IMR-90 (cell line): Measurements from ENCODE around the gene CROT. TPM values are rescaled to one million over a fixed set of nuclear protein-coding genes. Genes with fewer than 3 reads are reported as not detected.
A peak's percentile ranks its signal among the peaks of the same experiment; 100 is the strongest.

Experiments
- ATAC-seq: fragments of 200-7000 bp; cut with Tn5 transposase; 2 replicates; pipeline ENCODE4 v1.9.1; 2020; ENCODE audit warnings: low read depth, mild to moderate bottlenecking, moderate library complexity
- BruUV-seq: library from RNA; stranded (reverse); fragments of 400-500 nt; replicated peaks from 2 replicates; lab custom pipeline; 2021; lab: Mats Ljungman, UMichigan
- CTCF ChIA-PET: fragments of 300-600 bp; formaldehyde crosslinking; extraction: SDS; loops from one replicate; lab custom pipeline; 2021; ENCODE audit warnings: antibody characterized with exemption; lab: Yijun Ruan, JAX
- POLR2A ChIA-PET: fragments of 300-600 bp; sonication (Branson Sonifier 250); formaldehyde crosslinking; loops from one replicate; lab custom pipeline; 2022; ENCODE audit warnings: antibody characterized with exemption; ENCODE audit not compliant: unreplicated experiment; lab: Charles Lee
- DNase-seq: peaks from one replicate; pipeline ENCODE4 v3.0.0; 2013
- H2AFZ ChIP-seq: replicated peaks from 2 replicates; pipeline ENCODE3; 2013; ENCODE audit warnings: low read length, mild to moderate bottlenecking; ENCODE audit not compliant: poor library complexity
- H2AK5ac ChIP-seq: 2 replicates; pipeline ENCODE4 v1.6.1; 2013; ENCODE audit warnings: low read depth, low read length, inconsistent platforms
- H2AK9ac ChIP-seq: replicated peaks from 2 replicates; pipeline ENCODE3; 2013; ENCODE audit warnings: mild to moderate bottlenecking, low read depth, low read length, moderate library complexity; ENCODE audit not compliant: poor library complexity
- H2BK120ac ChIP-seq: 2 replicates; pipeline ENCODE4 v1.6.1; 2013; ENCODE audit warnings: low read depth, low read length, inconsistent platforms
- H2BK15ac ChIP-seq: 3 replicates; pipeline ENCODE4 v1.6.1; 2013; ENCODE audit warnings: low read depth, low read length, inconsistent platforms
- H2BK20ac ChIP-seq: 2 replicates; pipeline ENCODE4 v1.6.1; 2013; ENCODE audit warnings: low read depth, mild to moderate bottlenecking, inconsistent platforms, low read length, moderate library complexity
- H2BK5ac ChIP-seq: 2 replicates; pipeline ENCODE4 v1.6.1; 2013; ENCODE audit warnings: mild to moderate bottlenecking, low read depth, low read length, inconsistent platforms; ENCODE audit not compliant: poor library complexity, severe bottlenecking
- H3K14ac ChIP-seq: replicated peaks from 2 replicates; pipeline ENCODE4 v1.6.1; 2013; ENCODE audit warnings: low read depth, low read length, inconsistent platforms
- H3K18ac ChIP-seq: 2 replicates; pipeline ENCODE4 v1.6.1; 2013; ENCODE audit warnings: low read depth, low read length, control low read depth
- H3K23ac ChIP-seq: 2 replicates; pipeline ENCODE4 v1.6.1; 2013; ENCODE audit warnings: low read depth, low read length, inconsistent platforms
- H3K27ac ChIP-seq: 2 replicates; pipeline ENCODE4 v1.5.1; 2013; ENCODE audit warnings: mild to moderate bottlenecking, control low read depth, low read length; ENCODE audit not compliant: insufficient read depth
- H3K27me3 ChIP-seq: 2 replicates; pipeline ENCODE4 v1.6.1; 2013; ENCODE audit warnings: low read length; ENCODE audit not compliant: control insufficient read depth, insufficient read depth
- H3K36me3 ChIP-seq: 2 replicates; pipeline ENCODE4 v1.6.1; 2013; ENCODE audit warnings: low read length, mixed read lengths; ENCODE audit not compliant: control insufficient read depth, insufficient read depth
- H3K4ac ChIP-seq: 2 replicates; pipeline ENCODE4 v1.6.1; 2013; ENCODE audit warnings: low read depth, low read length, inconsistent platforms
- H3K4me1 ChIP-seq: 2 replicates; pipeline ENCODE4 v1.6.1; 2013; ENCODE audit warnings: low read length, mixed read lengths; ENCODE audit not compliant: control insufficient read depth, insufficient read depth
- H3K4me2 ChIP-seq: 2 replicates; pipeline ENCODE4 v1.6.1; 2013; ENCODE audit warnings: low read depth, mild to moderate bottlenecking, control low read depth, low read length, moderate library complexity
- H3K4me3 ChIP-seq: 2 replicates; pipeline ENCODE4 v1.5.1; 2013; ENCODE audit warnings: low read depth, mild to moderate bottlenecking, control low read depth, low read length, moderate library complexity; ENCODE audit not compliant: insufficient read depth
- H3K56ac ChIP-seq: 2 replicates; pipeline ENCODE4 v1.6.1; 2013; ENCODE audit warnings: low read length, inconsistent platforms; ENCODE audit not compliant: insufficient read depth; ENCODE audit errors: extremely low read depth
- H3K79me1 ChIP-seq, 2 experiments: 2 replicates each; pipeline ENCODE4 v1.6.1; 2013; ENCODE audit warnings: low read length in 2 of 2, inconsistent platforms in 1 of 2, low read depth in 1 of 2
- H3K9ac ChIP-seq: 2 replicates; pipeline ENCODE4 v1.6.1; 2013; ENCODE audit warnings: low read depth, low read length, control low read depth
- H3K9me1 ChIP-seq: 2 replicates; pipeline ENCODE4 v1.6.1; 2013; ENCODE audit warnings: low read length, inconsistent platforms; ENCODE audit not compliant: insufficient read depth
- H3K9me3 ChIP-seq: 2 replicates; pipeline ENCODE4 v1.6.1; 2013; ENCODE audit warnings: low read length; ENCODE audit not compliant: control insufficient read depth, insufficient read depth
- H4K20me1 ChIP-seq: 2 replicates; pipeline ENCODE4 v1.6.1; 2013; ENCODE audit warnings: low read length, inconsistent platforms; ENCODE audit not compliant: insufficient read depth
- H4K5ac ChIP-seq: 2 replicates; pipeline ENCODE4 v1.6.1; 2013; ENCODE audit warnings: mild to moderate bottlenecking, low read depth, low read length, control low read depth
- H4K8ac ChIP-seq, 2 experiments: 2 replicates each; pipeline ENCODE4 v1.6.1; 2013; ENCODE audit warnings: low read depth in 2 of 2, low read length in 2 of 2, control low read depth in 1 of 2, inconsistent platforms in 1 of 2
- H4K91ac ChIP-seq: 2 replicates; pipeline ENCODE4 v1.6.1; 2013; ENCODE audit warnings: low read depth, low read length, inconsistent platforms; ENCODE audit not compliant: insufficient read depth
- CEBPB ChIP-seq: IDR thresholded peaks from 2 replicates; pipeline ENCODE4 v1.6.1; 2012; ENCODE audit warnings: low read depth, low read length, improper control_type of control experiment
- CHD1 ChIP-seq: IDR thresholded peaks from 2 replicates; pipeline ENCODE4 v1.6.1; 2012; ENCODE audit warnings: low read depth, low read length, improper control_type of control experiment
- CTCF ChIP-seq: conservative IDR thresholded peaks from 2 replicates; pipeline ENCODE4 v1.5.1; 2012; ENCODE audit warnings: mild to moderate bottlenecking, low read depth, low read length, improper control_type of control experiment
- MAZ ChIP-seq: IDR thresholded peaks from 2 replicates; pipeline ENCODE4 v1.6.1; 2012; ENCODE audit warnings: low read depth, mild to moderate bottlenecking, low read length, improper control_type of control experiment, moderate library complexity, borderline replicate concordance
- NFE2L2 ChIP-seq: fragments of 150-350 bp; IDR thresholded peaks from 2 replicates; pipeline ENCODE4 v1.6.1; 2016; ENCODE audit warnings: low read depth, mild to moderate bottlenecking, low read length
- RAD21 ChIP-seq: IDR thresholded peaks from 2 replicates; pipeline ENCODE4 v1.6.1; 2012; ENCODE audit warnings: low read length, improper control_type of control experiment
- RCOR1 ChIP-seq: IDR thresholded peaks from 2 replicates; pipeline ENCODE4 v1.6.1; 2012; ENCODE audit warnings: mild to moderate bottlenecking, low read length, improper control_type of control experiment; ENCODE audit not compliant: insufficient replicate concordance
- RFX5 ChIP-seq: IDR thresholded peaks from 2 replicates; pipeline ENCODE4 v1.8.0; 2012; ENCODE audit warnings: low read depth, mild to moderate bottlenecking, low read length, moderate library complexity
- SMC3 ChIP-seq: fragments of 150-350 bp; IDR thresholded peaks from 2 replicates; pipeline ENCODE4 v1.6.1; 2016; ENCODE audit warnings: low read depth, mild to moderate bottlenecking, antibody characterized with exemption, low read length, moderate library complexity
- USF2 ChIP-seq: fragments of 150-350 bp; IDR thresholded peaks from 2 replicates; pipeline ENCODE4 v1.6.1; 2017; ENCODE audit warnings: mild to moderate bottlenecking, antibody characterized with exemption, low read length, low read depth
- WGBS, 2 experiments: methylation state at CpG; one replicate each; pipeline versions ENCODE4 v1.1.5 to v1.1.7; 2013; ENCODE audit warnings: missing lambda C conversion rate in 2 of 2; ENCODE audit not compliant: insufficient read length in 1 of 2; ENCODE audit errors: extremely low coverage in 2 of 2; 5-methylcytosine and 5-hydroxymethylcytosine counted together
- dilution Hi-C: fragments of 300-500 bp; cut with HindIII; formaldehyde crosslinking; loops from one replicate; pipeline ENCODE4 v1.14.3; 2018; ENCODE audit warnings: low sequenced_read_pairs; ENCODE audit not compliant: unreplicated experiment
- in situ Hi-C: fragments of 300-500 bp; cut with MboI; formaldehyde crosslinking; loops from 3 replicates; pipeline ENCODE4 v1.14.3; 2019; ENCODE audit warnings: low sequenced_read_pairs, inconsistent platforms, mixed read lengths
- intact Hi-C: fragments of 100-400 bp; cut with micrococcal nuclease; formaldehyde crosslinking; loops from 2 replicates; pipeline ENCODE4 v1.10.0; 2022
- polyA plus RNA-seq, 3 experiments: library from polyadenylated mRNA; depleted of rRNA; stranded (reverse); fragments of >200 nt; gene quantifications; 2 replicates each; pipeline ENCODE4 v1.2.3, GENCODE V29; 2012; ENCODE audit warnings: low replicate concordance in 1 of 3
- total RNA-seq: library from RNA; depleted of rRNA; stranded (reverse); fragments of >200 nt; gene quantifications from 2 replicates; pipeline ENCODE4 v1.2.3, GENCODE V29; 2012

The CROT gene
- total and polyA plus RNA-seq, 2 of the 4 experiments (the other 2 are of a cell fraction), result 7.5 to 10.0 TPM

DNA sequence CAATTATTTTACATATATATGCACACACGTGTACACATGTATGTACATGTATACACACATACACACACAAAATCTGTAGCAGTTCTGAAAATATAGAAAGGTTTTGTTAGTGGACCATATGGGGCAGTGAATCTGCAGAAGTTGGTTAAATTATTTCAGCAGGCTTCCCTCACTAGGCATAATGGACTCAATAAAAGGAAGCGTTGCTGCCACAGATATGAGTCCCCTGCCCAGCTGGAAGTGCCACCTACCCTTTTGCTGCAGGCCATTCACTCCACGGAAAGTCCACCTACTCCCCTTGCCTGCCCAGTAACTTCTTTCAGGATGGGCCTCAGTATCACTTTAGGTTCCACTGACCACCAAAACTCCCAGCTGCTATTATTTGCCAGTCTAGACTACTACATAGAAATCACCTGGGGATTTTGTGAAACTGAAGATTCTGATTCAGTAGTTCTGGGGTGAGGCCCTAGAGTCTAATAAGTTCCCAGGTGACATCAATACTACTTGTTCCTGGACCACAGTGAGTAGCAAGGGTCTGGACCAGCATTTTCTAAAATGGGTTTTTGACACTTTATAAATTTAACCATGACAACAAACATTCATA is 29.3 kb upstream of the CROT start:
- H3K18ac ChIP-seq, result peak overlapping the region; percentile 94
- no peak for TF ChIP-seq USF2
- no peak for TF ChIP-seq NFE2L2
- no peak for TF ChIP-seq RCOR1
- no peak for TF ChIP-seq MAZ
- no peak for TF ChIP-seq RFX5
- TF ChIP-seq CEBPB, result no peak
- TF ChIP-seq RAD21, result no peak
- no peak for TF ChIP-seq CTCF
- no peak for TF ChIP-seq CHD1
- no peak for TF ChIP-seq SMC3
- H3K4me3 ChIP-seq, result no peak overlapping the region
- peaks cover 8% of the 10 kb centered on the region; the same call in 1 of the 2 replicates for H3K9me1 ChIP-seq
- H2AFZ ChIP-seq, result peak overlapping the region; percentile 68
- no peaks in the 10 kb centered on the region for H3K79me1 ChIP-seq
- no peaks in the 10 kb centered on the region for H3K36me3 ChIP-seq
- peak overlapping the region; percentile 97 for H2BK15ac ChIP-seq
- peak overlapping the region; percentile 96 for H4K5ac ChIP-seq
- WGBS, 2 experiments, result 60% methylated on average over 2 of the region's 3 CpGs; no CpG with 5 or more reads in 1 of the 2 experiments
- H3K23ac ChIP-seq, result peak overlapping the region; percentile 75
- no peak overlapping the region for H3K9ac ChIP-seq
- peak overlapping the region; percentile 98 for H2AK5ac ChIP-seq
- ChIA-PET CTCF (interaction anchor here (1.2 to 5.2 kb wide), 3 partner anchors 9 to 120 kb away, joined by 3 to 38 read pairs (median 3); no protein-coding TSS in a partner anchor), POLR2A (interaction anchor here (3.6 kb wide), 1 partner anchor 99 kb away, joined by 15 read pairs; no protein-coding TSS in a partner anchor)
- H3K56ac ChIP-seq, result peak overlapping the region; percentile 87
- ATAC-seq (no peak), DNase-seq (no peak)
- peak overlapping the region; percentile 90 to 99 for H4K8ac ChIP-seq
- H3K4me2 ChIP-seq, result peak overlapping the region; percentile 10; the same call in 1 of the 2 replicates
- peak overlapping the region; percentile 100 for H2BK20ac ChIP-seq
- H3K4me1 ChIP-seq, result peaks cover 19% of the 10 kb centered on the region
- H3K14ac ChIP-seq, result peak overlapping the region; percentile 99
- dilution Hi-C loops (no loop called here), in situ Hi-C loops (loop anchor here (10.0 kb wide), 1 partner anchor 559 kb away; the partner anchor contains the start of genes DBF4 and SLC25A40), intact Hi-C loops (loop anchor here (1.0 to 10.0 kb wide), 3 partner anchors 29 to 259 kb away; partner anchors contain the start of genes CROT and DMTF1)
- no peaks in the 10 kb centered on the region for H3K27me3 ChIP-seq
- peak overlapping the region; percentile 100 for H4K91ac ChIP-seq
- peak overlapping the region; percentile 92 for H3K27ac ChIP-seq
- H3K4ac ChIP-seq, result peak overlapping the region; percentile 100
- BruUV-seq, result no TSS peak
- no peaks in the 10 kb centered on the region for H3K9me3 ChIP-seq
- peak overlapping the region; percentile 80 for H2AK9ac ChIP-seq
- peak overlapping the region; percentile 71 for H2BK5ac ChIP-seq
- H2BK120ac ChIP-seq, result peak overlapping the region; percentile 99
- H4K20me1 ChIP-seq, result no peaks in the 10 kb centered on the region
